PFSK-1 (cell line): Measurements from ENCODE around the gene SCRN2.
A peak's percentile ranks its signal among the peaks of the same experiment; 100 is the strongest.

Experiments used
- FOXP2 ChIP-seq: optimal IDR thresholded peaks from 2 replicates; pipeline ENCODE3; 2011; ENCODE audit warnings: borderline replicate concordance, control low read depth, inconsistent platforms; ENCODE audit not compliant: insufficient read depth; ENCODE audit errors: extremely low read length, extremely low read depth
- POLR2AphosphoS5 ChIP-seq: IDR thresholded peaks from 2 replicates; pipeline ENCODE4 v1.6.1; 2012; ENCODE audit warnings: low read depth, mild to moderate bottlenecking, control low read depth, low read length, moderate library complexity
- SIN3A ChIP-seq: IDR thresholded peaks from 2 replicates; pipeline ENCODE4 v1.6.1; 2012; ENCODE audit warnings: mild to moderate bottlenecking, low read length, moderate library complexity, borderline replicate concordance; ENCODE audit not compliant: insufficient read depth
- TAF1 ChIP-seq: IDR thresholded peaks from 2 replicates; pipeline ENCODE4 v1.6.1; 2012; ENCODE audit warnings: low read length, control low read depth, borderline replicate concordance; ENCODE audit not compliant: insufficient read depth
- TF ChIP-seq, protein P1 (sequence below), 2 experiments: IDR thresholded peaks; 2 replicates each; pipeline versions ENCODE4 v1.6.1 to v1.8.0; 2011 to 2012; ENCODE audit warnings: low read depth in 2 of 2, low read length in 2 of 2, control low read depth in 1 of 2, inconsistent platforms in 1 of 2, mild to moderate bottlenecking in 1 of 2, moderate library complexity in 1 of 2; ENCODE audit not compliant: insufficient read depth in 1 of 2

The SCRN2 gene

DNA sequence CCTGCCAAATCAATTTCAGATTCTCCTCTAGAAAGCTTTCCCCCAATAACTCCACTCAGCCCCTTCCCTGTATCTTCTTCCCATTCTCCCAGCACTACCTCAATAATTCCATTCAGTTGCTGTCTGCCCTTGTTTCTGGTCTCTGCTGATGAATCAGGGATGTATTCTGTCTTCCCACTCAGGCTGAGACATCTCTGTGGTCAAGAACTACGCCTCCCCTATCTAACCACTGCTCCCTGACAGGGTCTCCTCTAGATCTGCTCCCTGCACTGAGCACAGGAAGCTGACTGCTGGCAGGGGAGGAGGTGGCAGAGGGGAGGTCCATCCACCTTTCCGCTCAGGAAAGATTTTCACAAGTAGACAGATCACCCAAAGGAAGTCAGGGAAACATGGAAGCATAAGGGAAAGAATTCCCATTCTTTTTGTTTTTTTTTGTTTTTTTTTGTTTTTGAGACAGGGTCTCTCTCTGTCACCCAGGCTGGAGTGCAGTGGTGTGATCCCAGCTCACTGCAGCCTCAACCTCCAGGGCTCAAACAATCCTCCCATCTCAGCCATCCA lies 38.0 kb upstream of the SCRN2 start:
- TF ChIP-seq SIN3A (no peak), POLR2AphosphoS5 (no peak), FOXP2 (no peak), TAF1 (no peak)
- TF ChIP-seq, protein P1, sequence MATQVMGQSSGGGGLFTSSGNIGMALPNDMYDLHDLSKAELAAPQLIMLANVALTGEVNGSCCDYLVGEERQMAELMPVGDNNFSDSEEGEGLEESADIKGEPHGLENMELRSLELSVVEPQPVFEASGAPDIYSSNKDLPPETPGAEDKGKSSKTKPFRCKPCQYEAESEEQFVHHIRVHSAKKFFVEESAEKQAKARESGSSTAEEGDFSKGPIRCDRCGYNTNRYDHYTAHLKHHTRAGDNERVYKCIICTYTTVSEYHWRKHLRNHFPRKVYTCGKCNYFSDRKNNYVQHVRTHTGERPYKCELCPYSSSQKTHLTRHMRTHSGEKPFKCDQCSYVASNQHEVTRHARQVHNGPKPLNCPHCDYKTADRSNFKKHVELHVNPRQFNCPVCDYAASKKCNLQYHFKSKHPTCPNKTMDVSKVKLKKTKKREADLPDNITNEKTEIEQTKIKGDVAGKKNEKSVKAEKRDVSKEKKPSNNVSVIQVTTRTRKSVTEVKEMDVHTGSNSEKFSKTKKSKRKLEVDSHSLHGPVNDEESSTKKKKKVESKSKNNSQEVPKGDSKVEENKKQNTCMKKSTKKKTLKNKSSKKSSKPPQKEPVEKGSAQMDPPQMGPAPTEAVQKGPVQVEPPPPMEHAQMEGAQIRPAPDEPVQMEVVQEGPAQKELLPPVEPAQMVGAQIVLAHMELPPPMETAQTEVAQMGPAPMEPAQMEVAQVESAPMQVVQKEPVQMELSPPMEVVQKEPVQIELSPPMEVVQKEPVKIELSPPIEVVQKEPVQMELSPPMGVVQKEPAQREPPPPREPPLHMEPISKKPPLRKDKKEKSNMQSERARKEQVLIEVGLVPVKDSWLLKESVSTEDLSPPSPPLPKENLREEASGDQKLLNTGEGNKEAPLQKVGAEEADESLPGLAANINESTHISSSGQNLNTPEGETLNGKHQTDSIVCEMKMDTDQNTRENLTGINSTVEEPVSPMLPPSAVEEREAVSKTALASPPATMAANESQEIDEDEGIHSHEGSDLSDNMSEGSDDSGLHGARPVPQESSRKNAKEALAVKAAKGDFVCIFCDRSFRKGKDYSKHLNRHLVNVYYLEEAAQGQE (IDR thresholded peaks at IDR 0.05; ENCODE audit: insufficient read depth in 1 of 2, low read depth in 2 of 2, low read length in 2 of 2): no peak

DNA sequence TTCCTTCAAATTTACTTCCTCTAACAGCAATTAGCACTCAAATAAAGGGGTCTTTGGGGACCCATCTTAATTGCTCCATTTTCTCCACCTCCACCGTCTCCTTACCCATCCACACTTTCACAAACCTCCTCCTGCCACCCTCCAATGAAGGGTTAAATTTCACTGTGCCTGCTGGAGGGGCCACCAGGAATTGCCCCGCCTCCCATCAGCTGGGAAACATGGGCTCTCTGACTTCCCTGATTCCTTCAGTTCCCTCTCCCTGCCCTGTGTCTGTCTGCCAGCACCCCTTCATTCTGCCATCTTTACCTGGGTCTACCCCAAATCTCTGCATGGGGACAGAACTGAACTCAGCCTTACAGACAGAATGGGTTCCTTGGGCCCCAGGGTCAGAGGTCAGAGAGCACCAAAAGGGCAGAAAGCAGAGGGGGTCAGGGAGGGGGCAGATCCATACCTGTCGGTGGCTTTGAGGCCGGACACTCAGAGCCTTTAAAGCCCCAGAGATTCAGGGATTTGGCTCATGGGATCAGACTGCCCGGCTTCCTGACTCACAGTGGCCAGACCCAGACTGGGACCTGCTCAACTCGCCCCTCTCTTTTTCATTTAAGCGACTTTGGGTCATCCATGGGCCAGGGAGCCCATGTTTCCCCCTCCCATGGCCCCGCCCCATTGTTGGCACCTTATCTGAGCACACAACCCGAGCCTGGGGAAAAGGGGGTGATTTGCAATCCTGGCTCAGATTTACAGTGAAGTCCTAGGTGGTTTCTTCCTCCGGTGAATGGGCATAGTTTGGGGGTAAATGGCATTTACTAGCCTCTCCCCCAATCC lies 37.3 kb upstream of the SCRN2 start:
- TF ChIP-seq FOXP2: no peak
- no peak for TF ChIP-seq SIN3A
- TF ChIP-seq, protein P1 (IDR thresholded peaks at IDR 0.05; ENCODE audit: insufficient read depth in 1 of 2, low read depth in 2 of 2, low read length in 2 of 2): no peak
- no peak for TF ChIP-seq POLR2AphosphoS5
- TF ChIP-seq TAF1: no peak

GRCh38 chr17:47877368-47878034 lies 36.4 kb upstream of the SCRN2 start:
- peak; percentile 42 for TF ChIP-seq FOXP2
- TF ChIP-seq, protein P1 (IDR thresholded peaks at IDR 0.05; ENCODE audit: insufficient read depth in 1 of 2, low read depth in 2 of 2, low read length in 2 of 2): no peak

GRCh38 chr17:47875011-47875985 lies 34.2 kb upstream of the SCRN2 start:
- TF ChIP-seq TAF1 (no peak), FOXP2 (no peak), POLR2AphosphoS5 (no peak), SIN3A (no peak)
- TF ChIP-seq, protein P1 (IDR thresholded peaks at IDR 0.05; ENCODE audit: insufficient read depth in 1 of 2, low read depth in 2 of 2, low read length in 2 of 2): no peak
